Chondrocyte (in vitro differentiated cells): ENCODE results near the gene ARHGEF10L. TPM values are rescaled to one million over a fixed set of nuclear protein-coding genes. Genes with fewer than 3 reads are reported as not detected.
A peak's percentile ranks its signal among the peaks of the same experiment; 100 is the strongest.

Experiments used
- DNase-seq: peaks from one replicate; pipeline ENCODE4 v3.0.0; 2021; ENCODE audit warnings: mixed read lengths, low spot score
- H3K27ac Mint-ChIP-seq: one replicate; pipeline ENCODE4 v1.8.0; 2021; ENCODE audit warnings: mild to moderate bottlenecking, moderate library complexity, mixed read lengths; ENCODE audit not compliant: unreplicated experiment
- H3K27me3 Mint-ChIP-seq: 2 replicates; pipeline ENCODE4 v1.8.0; 2021; ENCODE audit warnings: low read depth, mixed read lengths
- H3K36me3 Mint-ChIP-seq: 2 replicates; pipeline ENCODE4 v1.8.0; 2021; ENCODE audit warnings: low read depth, mixed read lengths
- H3K4me1 Mint-ChIP-seq: 2 replicates; pipeline ENCODE4 v1.8.0; 2021; ENCODE audit warnings: low read depth, mild to moderate bottlenecking, mixed read lengths
- H3K4me3 Mint-ChIP-seq: one replicate; pipeline ENCODE4 v1.8.0; 2021; ENCODE audit warnings: mild to moderate bottlenecking, moderate library complexity, mixed read lengths; ENCODE audit not compliant: unreplicated experiment
- H3K9me3 Mint-ChIP-seq: 2 replicates; pipeline ENCODE4 v1.8.0; 2021; ENCODE audit warnings: low read depth, mixed read lengths
- CTCF ChIP-seq: fragments of 200-600 bp; sonication (generic); IDR thresholded peaks from 2 replicates; pipeline ENCODE4 v1.5.0; 2021; ENCODE audit warnings: antibody characterized with exemption, mild to moderate bottlenecking, moderate library complexity
- total RNA-seq: library from RNA; stranded (reverse); gene quantifications from 3 replicates; pipeline ENCODE4 v1.2.1, GENCODE V29; 2021

Gene ARHGEF10L
- total RNA-seq, 1 donor from 2014 or later: 40.0 TPM

- no peaks in the 10 kb centered on the region for H3K27me3 Mint-ChIP-seq
- TF ChIP-seq CTCF: no peak
- no peak overlapping the region for H3K4me3 Mint-ChIP-seq
- no peak for DNase-seq
- H3K4me1 Mint-ChIP-seq: peaks cover 32% of the 10 kb centered on the region
- no peaks in the 10 kb centered on the region for H3K36me3 Mint-ChIP-seq
- H3K27ac Mint-ChIP-seq: no peak overlapping the region
- H3K9me3 Mint-ChIP-seq: no peaks in the 10 kb centered on the region
These were observed 8.2 kb upstream of the ARHGEF10L start for GRCh38 chr1:17531343-17531681.

GRCh38 chr1:17531682-17532487 is 7.6 kb upstream of the ARHGEF10L start:
- H3K27me3 Mint-ChIP-seq: no peaks in the 10 kb centered on the region

GRCh38 chr1:17533201-17533600 is 6.3 kb upstream of the ARHGEF10L start:
- H3K4me1 Mint-ChIP-seq: peaks cover 20% of the 10 kb centered on the region
- no peaks in the 10 kb centered on the region for H3K27me3 Mint-ChIP-seq
- no peak for TF ChIP-seq CTCF
- no peak overlapping the region for H3K4me3 Mint-ChIP-seq
- no peak overlapping the region for H3K27ac Mint-ChIP-seq
- no peaks in the 10 kb centered on the region for H3K9me3 Mint-ChIP-seq
- H3K36me3 Mint-ChIP-seq: no peaks in the 10 kb centered on the region
- DNase-seq: no peak

More at GRCh38 chr1:17531682-17532487, 7.6 kb upstream of the ARHGEF10L start:
- TF ChIP-seq CTCF: no peak
- DNase-seq: no peak
- Mint-ChIP-seq H3K27ac (peak overlapping the region; percentile 96), H3K9me3 (no peaks in the 10 kb centered on the region), H3K4me3 (no peak overlapping the region), H3K4me1 (peaks cover 29% of the 10 kb centered on the region), H3K36me3 (no peaks in the 10 kb centered on the region)

GRCh38 chr1:17535300-17535936 is 4.1 kb upstream of the ARHGEF10L start:
- H3K27ac Mint-ChIP-seq: no peak overlapping the region
- no peaks in the 10 kb centered on the region for H3K36me3 Mint-ChIP-seq
- H3K4me3 Mint-ChIP-seq: no peak overlapping the region
- no peaks in the 10 kb centered on the region for H3K9me3 Mint-ChIP-seq
- no peak for TF ChIP-seq CTCF
- peaks cover 25% of the 10 kb centered on the region for H3K4me1 Mint-ChIP-seq
- H3K27me3 Mint-ChIP-seq: no peaks in the 10 kb centered on the region
- no peak for DNase-seq

- Mint-ChIP-seq H3K27me3 (no peaks in the 10 kb centered on the region), H3K4me3 (no peak overlapping the region), H3K9me3 (no peaks in the 10 kb centered on the region), H3K36me3 (no peaks in the 10 kb centered on the region), H3K4me1 (peaks cover 21% of the 10 kb centered on the region), H3K27ac (no peak overlapping the region)
- DNase-seq: no peak
- no peak for TF ChIP-seq CTCF
These were observed 1.5 kb upstream of the ARHGEF10L start for GRCh38 chr1:17538010-17538409.
